NOMO-1 (cell line): ENCODE data around the gene PHACTR3.

Experiments
- DNase-seq, 2 experiments: peaks; one replicate each; lab custom pipeline; 2025; ENCODE audit not compliant: unreplicated experiment in 2 of 2; lab: John Stamatoyannopoulos, UW

Gene PHACTR3

GRCh38 chr20:59688356-59688755 is 84.0 kb downstream of the PHACTR3 start:
- DNase-seq, result no peak

- DNase-seq, result no peak
These were observed 84.7 kb downstream of the PHACTR3 start for GRCh38 chr20:59688999-59689398.

GRCh38 chr20:59690101-59690500 is 85.8 kb downstream of the PHACTR3 start:
- DNase-seq, result no peak

GRCh38 chr20:59690976-59691375 is 86.6 kb downstream of the PHACTR3 start:
- no peak for DNase-seq

GRCh38 chr20:59692139-59692538 is 87.8 kb downstream of the PHACTR3 start:
- DNase-seq, result no peak

GRCh38 chr20:59693587-59693986 is 89.2 kb downstream of the PHACTR3 start:
- no peak for DNase-seq

- no peak for DNase-seq
These were observed 92.1 kb downstream of the PHACTR3 start for GRCh38 chr20:59696476-59696875.

GRCh38 chr20:59697068-59697467 is 92.7 kb downstream of the PHACTR3 start:
- DNase-seq, result no peak

GRCh38 chr20:59698598-59698997 is 94.3 kb downstream of the PHACTR3 start:
- no peak for DNase-seq

- no peak for DNase-seq
These were observed 96.9 kb downstream of the PHACTR3 start for GRCh38 chr20:59701236-59701635.

GRCh38 chr20:59703046-59703445 is 98.7 kb downstream of the PHACTR3 start:
- DNase-seq, result no peak

GRCh38 chr20:59705651-59706399 is 101.5 kb downstream of the PHACTR3 start:
- DNase-seq, result no peak

- DNase-seq, result no peak
These were observed 102.0 kb downstream of the PHACTR3 start for GRCh38 chr20:59706400-59706693.

- DNase-seq, result no peak
These were observed 104.0 kb downstream of the PHACTR3 start for GRCh38 chr20:59708326-59708725.

GRCh38 chr20:59709636-59710035 is 105.3 kb downstream of the PHACTR3 start:
- no peak for DNase-seq

GRCh38 chr20:59718071-59718470 is 113.7 kb downstream of the PHACTR3 start:
- peak in 1 of 2 experiments; percentile 22 for DNase-seq

GRCh38 chr20:59718751-59719150 is 114.4 kb downstream of the PHACTR3 start:
- DNase-seq, result peak; percentile 41 to 49

GRCh38 chr20:59720013-59720412 is 115.7 kb downstream of the PHACTR3 start:
- DNase-seq, result no peak

GRCh38 chr20:59721386-59721785 is 117.0 kb downstream of the PHACTR3 start:
- no peak for DNase-seq

GRCh38 chr20:59723108-59723500 is 118.8 kb downstream of the PHACTR3 start:
- peak; percentile 93 to 95 for DNase-seq

- peak in 1 of 2 experiments; percentile 36 for DNase-seq
These were observed 119.5 kb downstream of the PHACTR3 start for GRCh38 chr20:59723607-59724456.
